Ovary (tissue), 3 donors: ENCODE results near the gene ABCA13.

Source experiments
- CTCF ChIP-seq, 3 donors: fragments of 450-650 bp in 2 of 3; fragments of 200-600 bp in 1 of 3; IDR thresholded peaks; one replicate each; pipeline versions ENCODE4 v1.5.1 to v1.8.0; 2016 to 2022; ENCODE audit warnings: antibody characterized with exemption in 3 of 3, mild to moderate bottlenecking in 1 of 3
- POLR2A ChIP-seq: fragments of 450-650 bp; IDR thresholded peaks from one replicate; pipeline ENCODE4 v1.6.1; 2017; ENCODE audit warnings: antibody characterized with exemption, mild to moderate bottlenecking, moderate library complexity
- donor health status: DM: no; HTN: no; CAD: no.

GRCh38 chr7:48366096-48366495 lies 194.8 kb downstream of the ABCA13 start:
- TF ChIP-seq CTCF (IDR thresholded peaks at IDR 0.05) (no peak), POLR2A (no peak)
